H1 (cell line): Measurements from ENCODE around the gene ASPDH. TPM values are rescaled to one million over a fixed set of nuclear protein-coding genes. Genes with fewer than 3 reads are reported as not detected.

Experiments
- CTCF ChIA-PET: fragments of 300-600 bp; sonication (Branson Sonifier 250); formaldehyde crosslinking; loops from one replicate; lab custom pipeline; 2021; ENCODE audit not compliant: partially characterized antibody; lab: Charles Lee
- POLR2A ChIA-PET: fragments of 300-600 bp; sonication (Branson Sonifier 250); formaldehyde crosslinking; loops from one replicate; lab custom pipeline; 2021; ENCODE audit warnings: inconsistent platforms; ENCODE audit not compliant: partially characterized antibody; lab: Charles Lee
- DNase-seq, 2 experiments: peaks; one replicate each; pipeline versions ENCODE4 v3.0.0 to v3.0.0-alpha.2; 2010 to 2022; ENCODE audit warnings: low spot score in 2 of 2, low read depth in 1 of 2, mixed read lengths in 1 of 2
- FAIRE-seq: peaks from 2 replicates; lab custom pipeline; 2011; peaks lifted over from hg19 to GRCh38; lab: Jason Lieb, UNC
- H2AFZ ChIP-seq: 2 replicates; pipeline ENCODE4 v1.8.1; 2012; ENCODE audit warnings: low read length, inconsistent platforms
- H2AK5ac ChIP-seq: 2 replicates; pipeline ENCODE4 v1.6.1; 2013; ENCODE audit warnings: low read depth, low read length
- H2BK120ac ChIP-seq: replicated peaks from 2 replicates; pipeline ENCODE3; 2013; ENCODE audit warnings: low read depth, low read length, inconsistent platforms
- H2BK12ac ChIP-seq: 2 replicates; pipeline ENCODE4 v1.6.1; 2013; ENCODE audit warnings: low read depth, low read length
- H2BK15ac ChIP-seq: 2 replicates; pipeline ENCODE4 v1.6.1; 2013; ENCODE audit warnings: low read length
- H2BK20ac ChIP-seq: 2 replicates; pipeline ENCODE4 v1.6.1; 2013; ENCODE audit warnings: low read length
- H2BK5ac ChIP-seq: 2 replicates; pipeline ENCODE4 v1.6.1; 2013; ENCODE audit warnings: low read depth, low read length
- H3K14ac ChIP-seq: 2 replicates; pipeline ENCODE4 v1.6.1; 2013; ENCODE audit warnings: inconsistent platforms; ENCODE audit not compliant: insufficient read length
- H3K18ac ChIP-seq: 2 replicates; pipeline ENCODE4 v1.6.1; 2013; ENCODE audit warnings: low read length; ENCODE audit errors: extremely low read depth
- H3K23ac ChIP-seq: 2 replicates; pipeline ENCODE4 v1.6.1; 2013; ENCODE audit warnings: inconsistent platforms; ENCODE audit not compliant: insufficient read length
- H3K23me2 ChIP-seq: 2 replicates; pipeline ENCODE4 v1.6.1; 2013; ENCODE audit warnings: low read depth, low read length
- H3K27ac ChIP-seq: 2 replicates; pipeline ENCODE4 v1.6.1; 2011; ENCODE audit warnings: low read depth, low read length, inconsistent platforms
- H3K27me3 ChIP-seq, 4 experiments: replicated peaks in 1 of 4; 1 replicate in 1 of 4; 2 replicates in 3 of 4; pipeline versions ENCODE4 v1.6.1 to v1.8.1; 2011 to 2013; ENCODE audit warnings: low read length in 3 of 4, mild to moderate bottlenecking in 3 of 4, inconsistent platforms in 2 of 4, mixed read lengths in 2 of 4, moderate library complexity in 1 of 4; ENCODE audit not compliant: control insufficient read depth in 3 of 4, insufficient read depth in 3 of 4; ENCODE audit errors: extremely low read depth in 1 of 4
- H3K36me3 ChIP-seq, 4 experiments: 2 replicates each; pipeline versions ENCODE4 v1.6.1 to v1.8.1; 2011 to 2013; ENCODE audit warnings: mild to moderate bottlenecking in 4 of 4, low read length in 3 of 4, moderate library complexity in 2 of 4, control low read depth in 1 of 4, inconsistent platforms in 1 of 4; ENCODE audit not compliant: insufficient read depth in 4 of 4, control insufficient read depth in 2 of 4
- H3K4ac ChIP-seq: replicated peaks from 2 replicates; pipeline ENCODE3; 2013; ENCODE audit warnings: low read length, low read depth, mixed read lengths, inconsistent platforms; ENCODE audit not compliant: insufficient read length
- H3K4me1 ChIP-seq, 4 experiments: replicated peaks in 1 of 4; 1 replicate in 1 of 4; 2 replicates in 3 of 4; pipeline versions ENCODE4 v1.6.1 to v1.8.1; 2011 to 2013; ENCODE audit warnings: low read length in 3 of 4, inconsistent platforms in 2 of 4, mixed read lengths in 1 of 4; ENCODE audit not compliant: insufficient read depth in 4 of 4, control insufficient read depth in 3 of 4
- H3K4me2 ChIP-seq, 2 experiments: 2 replicates each; pipeline versions ENCODE4 v1.6.1 to v1.8.1; 2011 to 2013; ENCODE audit warnings: low read depth in 2 of 2, low read length in 2 of 2, control low read depth in 1 of 2, inconsistent platforms in 1 of 2, mild to moderate bottlenecking in 1 of 2; ENCODE audit not compliant: insufficient read depth in 1 of 2
- H3K4me3 ChIP-seq, 4 experiments: fragments of 200-600, 300-600 bp in 1 of 4; sonication (generic), shearing (Covaris generic), sonication (Bioruptor Twin) in 1 of 4; 2 replicates each; pipeline versions ENCODE4 v1.5.1 to v1.8.1; 2011 to 2016; ENCODE audit warnings: low read length in 4 of 4, low read depth in 3 of 4, control low read depth in 2 of 4, inconsistent platforms in 2 of 4, mild to moderate bottlenecking in 2 of 4, mixed read lengths in 1 of 4, moderate library complexity in 1 of 4; ENCODE audit not compliant: insufficient read depth in 2 of 4; ENCODE audit errors: extremely low read depth in 1 of 4
- H3K56ac ChIP-seq: replicated peaks from 2 replicates; pipeline ENCODE3; 2013; ENCODE audit warnings: low read depth, mild to moderate bottlenecking, mixed read lengths, low read length, inconsistent platforms; ENCODE audit not compliant: insufficient read length
- H3K79me1 ChIP-seq: 2 replicates; pipeline ENCODE4 v1.6.1; 2013; ENCODE audit warnings: low read depth, low read length, control low read depth
- H3K79me2 ChIP-seq, 2 experiments: 2 replicates each; pipeline versions ENCODE4 v1.6.1 to v1.8.1; 2012 to 2013; ENCODE audit warnings: low read length in 2 of 2, mild to moderate bottlenecking in 2 of 2, inconsistent platforms in 1 of 2; ENCODE audit not compliant: insufficient read depth in 2 of 2, control insufficient read depth in 1 of 2
- H3K9ac ChIP-seq, 4 experiments: replicated peaks in 1 of 4; 1 replicate in 1 of 4; 2 replicates in 3 of 4; pipeline versions ENCODE4 v1.6.1 to v1.8.1; 2011 to 2013; ENCODE audit warnings: low read depth in 3 of 4, low read length in 3 of 4, control low read depth in 2 of 4, mild to moderate bottlenecking in 2 of 4, moderate library complexity in 2 of 4, inconsistent platforms in 1 of 4; ENCODE audit errors: extremely low read depth in 1 of 4
- H3K9me3 ChIP-seq, 2 experiments: 2 replicates each; pipeline versions ENCODE4 v1.6.1 to v1.8.1; 2012 to 2013; ENCODE audit warnings: mild to moderate bottlenecking in 2 of 2, moderate library complexity in 2 of 2, control low read depth in 1 of 2, inconsistent platforms in 1 of 2, low read depth in 1 of 2, low read length in 1 of 2, mixed read lengths in 1 of 2; ENCODE audit not compliant: insufficient read depth in 2 of 2
- H4K20me1 ChIP-seq, 2 experiments: replicated peaks in 1 of 2; 2 replicates each; pipeline versions ENCODE3 to v1.8.1; 2011 to 2013; ENCODE audit warnings: inconsistent platforms in 2 of 2, low read length in 2 of 2, mild to moderate bottlenecking in 1 of 2; ENCODE audit not compliant: insufficient read depth in 2 of 2, control insufficient read depth in 1 of 2
- H4K5ac ChIP-seq: 2 replicates; pipeline ENCODE4 v1.6.1; 2013; ENCODE audit warnings: low read length, low read depth, mixed read lengths, inconsistent platforms; ENCODE audit not compliant: insufficient read length
- H4K8ac ChIP-seq: 2 replicates; pipeline ENCODE4 v1.8.0; 2013; ENCODE audit warnings: mild to moderate bottlenecking, moderate library complexity, low read length, inconsistent platforms; ENCODE audit not compliant: insufficient read depth; ENCODE audit errors: extremely low read depth
- H4K91ac ChIP-seq: replicated peaks from 2 replicates; pipeline ENCODE3; 2013; ENCODE audit warnings: low read length, mixed read lengths, inconsistent platforms; ENCODE audit not compliant: insufficient read length
- RAD21 ChIP-seq, 2 experiments: IDR thresholded peaks in 1 of 2; conservative IDR thresholded peaks in 1 of 2; 2 replicates each; pipeline ENCODE4 v1.6.1; 2011; ENCODE audit warnings: low read depth in 2 of 2, low read length in 2 of 2, improper control_type of control experiment in 1 of 2, inconsistent platforms in 1 of 2, mild to moderate bottlenecking in 1 of 2, moderate library complexity in 1 of 2
- SUZ12 ChIP-seq: fragments of 200-600 bp; sonication (generic); IDR thresholded peaks from 2 replicates; pipeline ENCODE4 v1.6.1; 2012; ENCODE audit warnings: mild to moderate bottlenecking, inconsistent platforms, low read length, moderate library complexity, mixed read lengths
- WGBS, 2 experiments: shearing (Covaris generic) in 1 of 2; methylation state at CpG; one replicate each; pipeline versions ENCODE4 v1.1.6 to v1.1.7; 2013 to 2015; ENCODE audit warnings: low lambda C conversion rate in 2 of 2, mixed read lengths in 2 of 2, inconsistent platforms in 1 of 2, low coverage in 1 of 2, missing lambda C conversion rate in 1 of 2; ENCODE audit not compliant: insufficient replicate concordance in 2 of 2, insufficient coverage in 1 of 2, insufficient read length in 1 of 2; ENCODE audit errors: extremely low coverage in 1 of 2, missing lambda C conversion rate in 1 of 2; 5-methylcytosine and 5-hydroxymethylcytosine counted together
- polyA plus RNA-seq, 7 experiments: library from polyadenylated mRNA; depleted of rRNA in 3 of 7; stranded (reverse) in 5 of 7; unstranded in 2 of 7; fragments of >200 nt in 5 of 7; fragments of 200-250 nt in 2 of 7; gene quantifications; 1 replicate in 5 of 7; 2 replicates in 1 of 7; 4 replicates in 1 of 7; pipeline versions ENCODE4 v1.2.1 to v1.2.3, GENCODE V29; 2011 to 2013; ENCODE audit warnings: missing spikeins in 2 of 7, mixed read lengths in 2 of 7
- total RNA-seq: library from RNA; stranded (reverse); fragmentation: NEBNext Ultra II Directional; extraction: Animal tissue kit (Norgen Biotek cat#: 25700); gene quantifications from 2 replicates; pipeline ENCODE4 v1.2.1, GENCODE V29; 2021
- TF ChIP-seq, protein P1 (sequence below), 3 experiments: IDR thresholded peaks; 1 replicate in 2 of 3; 2 replicates in 1 of 3; pipeline versions ENCODE4 v1.5.1 to v1.6.1; 2011; ENCODE audit warnings: low read length in 3 of 3, mild to moderate bottlenecking in 3 of 3, inconsistent platforms in 2 of 3, low read depth in 1 of 3, moderate library complexity in 1 of 3; ENCODE audit not compliant: insufficient read depth in 1 of 3; ENCODE audit errors: control extremely low read depth in 1 of 3

Gene ASPDH
- total and polyA plus RNA-seq, 2 of the 8 experiments (the other 6 are each of a cell fraction or from before 2014, with no cell fraction given) = not detected

- CTCF ChIA-PET = interaction anchor here (1.2 to 17.1 kb wide), 3 partner anchors 10 to 68 kb away, joined by 6 to 269 read pairs (median 36); no protein-coding TSS in a partner anchor
- Histone ChIP-seq H2BK5ac (no peak overlapping the region), H4K8ac (peak overlapping the region; percentile 35), H3K4ac (no peak overlapping the region), H3K36me3 (no peaks in the 10 kb centered on the region), H2BK15ac (no peak overlapping the region), H3K4me1 (peaks cover 0 to 17% (median 3%) of the 10 kb centered on the region in 4 experiments; a peak in 6 of 7 replicates), H3K27me3 (peaks cover 0 to 19% (median 9%) of the 10 kb centered on the region in 4 experiments; a peak in 6 of 7 replicates), H3K23ac (no peak overlapping the region), H3K23me2 (peaks cover 9% of the 10 kb centered on the region), H3K18ac (no peak overlapping the region), H3K4me2 (no peak overlapping the region), H2AFZ (no peak overlapping the region), H3K27ac (no peak overlapping the region), H4K91ac (no peak overlapping the region), H2AK5ac (no peak overlapping the region), H3K14ac (no peak overlapping the region), H4K20me1 (peaks cover 4 to 10% of the 10 kb centered on the region in 2 experiments), H3K79me2 (no peaks in the 10 kb centered on the region; a peak in 1 of 4 replicates), H3K79me1 (no peaks in the 10 kb centered on the region), H2BK120ac (no peak overlapping the region), H2BK20ac (no peak overlapping the region), H4K5ac (no peak overlapping the region), H3K9me3 (no peaks in the 10 kb centered on the region), H3K9ac (no peak overlapping the region), H3K4me3 (no peak overlapping the region), H3K56ac (no peak overlapping the region), H2BK12ac (no peak overlapping the region)
- WGBS, 2 experiments = 90% methylated on average over 18 of the region's 18 CpGs; no CpG with 5 or more reads in 1 of the 2 experiments
- FAIRE-seq = no peak
- DNase-seq = no peak
- TF ChIP-seq RAD21 (IDR thresholded peaks at IDR 0.05 in 1 of 2, conservative IDR thresholded peaks at IDR 0.05 in 1 of 2; ENCODE audit: low read depth in 2 of 2, low read length in 2 of 2) = peak; percentile 51 to 60
- no peak for TF ChIP-seq SUZ12
- TF ChIP-seq, protein P1, sequence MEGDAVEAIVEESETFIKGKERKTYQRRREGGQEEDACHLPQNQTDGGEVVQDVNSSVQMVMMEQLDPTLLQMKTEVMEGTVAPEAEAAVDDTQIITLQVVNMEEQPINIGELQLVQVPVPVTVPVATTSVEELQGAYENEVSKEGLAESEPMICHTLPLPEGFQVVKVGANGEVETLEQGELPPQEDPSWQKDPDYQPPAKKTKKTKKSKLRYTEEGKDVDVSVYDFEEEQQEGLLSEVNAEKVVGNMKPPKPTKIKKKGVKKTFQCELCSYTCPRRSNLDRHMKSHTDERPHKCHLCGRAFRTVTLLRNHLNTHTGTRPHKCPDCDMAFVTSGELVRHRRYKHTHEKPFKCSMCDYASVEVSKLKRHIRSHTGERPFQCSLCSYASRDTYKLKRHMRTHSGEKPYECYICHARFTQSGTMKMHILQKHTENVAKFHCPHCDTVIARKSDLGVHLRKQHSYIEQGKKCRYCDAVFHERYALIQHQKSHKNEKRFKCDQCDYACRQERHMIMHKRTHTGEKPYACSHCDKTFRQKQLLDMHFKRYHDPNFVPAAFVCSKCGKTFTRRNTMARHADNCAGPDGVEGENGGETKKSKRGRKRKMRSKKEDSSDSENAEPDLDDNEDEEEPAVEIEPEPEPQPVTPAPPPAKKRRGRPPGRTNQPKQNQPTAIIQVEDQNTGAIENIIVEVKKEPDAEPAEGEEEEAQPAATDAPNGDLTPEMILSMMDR (IDR thresholded peaks at IDR 0.05; ENCODE audit: control extremely low read depth in 1 of 3, insufficient read depth in 1 of 3, low read depth in 1 of 3, low read length in 3 of 3) = peak; percentile 12 to 35 (median 16)
- POLR2A ChIA-PET = interaction anchor here (1.2 to 1.4 kb wide), 2 partner anchors 9 to 255 kb away, joined by 4 to 5 read pairs; no protein-coding TSS in a partner anchor
Observed at GRCh38 chr19:50547385-50548190, 33.9 kb upstream of the ASPDH start.
